RPMI8226 (cell line): Measurements from ENCODE around the gene CC2D2A.

Experiments used
- DNase-seq: peaks from one replicate; pipeline ENCODE4 v3.0.0-alpha.2; 2015

The CC2D2A gene

GRCh38 chr4:15521442-15522039 lies 51.9 kb downstream of the CC2D2A start:
- no peak for DNase-seq

DNA sequence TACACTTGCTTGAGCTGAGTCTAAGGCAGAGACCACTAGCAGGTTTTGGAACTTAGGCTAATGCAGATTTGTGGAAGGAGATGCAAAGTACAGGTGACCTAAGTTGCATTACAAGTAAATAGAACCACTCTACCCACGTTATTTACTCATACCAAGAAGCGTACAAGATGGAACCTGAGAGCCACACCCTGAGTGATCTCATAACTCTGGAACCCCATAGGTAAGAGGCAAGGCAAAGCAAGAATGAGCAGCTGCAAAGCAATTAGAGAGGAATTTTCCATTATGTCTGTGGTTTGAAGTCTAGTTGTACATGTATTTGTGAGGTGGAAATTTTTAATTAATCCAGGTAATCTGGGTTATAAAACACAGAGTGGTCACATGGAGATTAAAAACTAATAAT lies 55.4 kb downstream of the CC2D2A start:
- no peak for DNase-seq

DNA sequence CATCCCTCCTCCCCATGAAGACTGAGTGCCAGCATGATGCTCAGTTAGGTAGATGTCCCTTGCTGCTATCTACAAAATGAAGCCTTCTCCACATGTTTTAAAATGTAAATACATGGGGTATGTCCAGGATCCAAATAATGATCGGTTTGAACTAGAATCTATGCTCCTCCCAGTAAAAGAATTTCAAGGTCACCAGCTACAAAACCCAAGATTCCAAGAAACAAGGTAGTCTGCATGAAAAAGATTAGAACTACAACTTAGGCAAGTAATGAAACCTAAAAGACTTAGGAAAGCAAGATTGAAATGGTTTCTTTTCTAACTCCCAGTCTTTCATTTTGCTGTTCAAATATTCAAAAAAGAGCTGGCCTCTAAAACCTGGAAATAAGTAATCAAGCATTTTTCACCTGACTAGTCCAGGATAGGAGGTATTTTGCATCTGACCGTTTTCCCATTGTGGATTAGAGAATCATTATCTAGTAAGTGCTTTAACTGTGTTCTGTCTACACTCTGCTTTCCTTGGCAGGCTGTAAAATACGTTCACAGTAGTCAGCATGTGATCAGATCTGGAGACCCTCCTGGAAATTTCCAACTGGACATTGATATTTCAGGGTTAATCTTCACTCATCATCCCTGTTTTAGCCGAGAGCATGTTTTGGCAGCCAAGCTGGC lies 57.4 kb downstream of the CC2D2A start:
- no peak for DNase-seq

GRCh38 chr4:15531792-15532191 lies 62.1 kb downstream of the CC2D2A start:
- DNase-seq = no peak

GRCh38 chr4:15533817-15534216 lies 64.1 kb downstream of the CC2D2A start:
- no peak for DNase-seq

DNA sequence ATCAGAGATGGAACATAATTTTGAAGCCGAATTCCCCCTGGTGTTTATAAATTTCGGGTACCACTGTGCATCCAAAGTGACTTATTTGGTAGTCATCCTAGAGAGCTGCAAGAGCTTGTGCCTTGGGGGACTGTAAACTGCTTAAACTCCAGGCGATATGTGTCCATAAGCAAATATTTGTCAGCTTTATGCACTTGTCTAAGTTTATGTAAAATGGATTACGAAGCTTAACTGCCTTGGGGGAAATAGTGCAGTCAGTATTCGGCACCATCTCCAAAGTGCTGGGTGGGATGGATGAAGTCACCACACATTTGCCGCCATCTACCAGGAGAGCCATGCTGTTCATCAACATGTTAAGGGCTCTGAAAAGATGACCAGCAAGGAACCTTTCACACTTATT lies 65.9 kb downstream of the CC2D2A start:
- DNase-seq = no peak

DNA sequence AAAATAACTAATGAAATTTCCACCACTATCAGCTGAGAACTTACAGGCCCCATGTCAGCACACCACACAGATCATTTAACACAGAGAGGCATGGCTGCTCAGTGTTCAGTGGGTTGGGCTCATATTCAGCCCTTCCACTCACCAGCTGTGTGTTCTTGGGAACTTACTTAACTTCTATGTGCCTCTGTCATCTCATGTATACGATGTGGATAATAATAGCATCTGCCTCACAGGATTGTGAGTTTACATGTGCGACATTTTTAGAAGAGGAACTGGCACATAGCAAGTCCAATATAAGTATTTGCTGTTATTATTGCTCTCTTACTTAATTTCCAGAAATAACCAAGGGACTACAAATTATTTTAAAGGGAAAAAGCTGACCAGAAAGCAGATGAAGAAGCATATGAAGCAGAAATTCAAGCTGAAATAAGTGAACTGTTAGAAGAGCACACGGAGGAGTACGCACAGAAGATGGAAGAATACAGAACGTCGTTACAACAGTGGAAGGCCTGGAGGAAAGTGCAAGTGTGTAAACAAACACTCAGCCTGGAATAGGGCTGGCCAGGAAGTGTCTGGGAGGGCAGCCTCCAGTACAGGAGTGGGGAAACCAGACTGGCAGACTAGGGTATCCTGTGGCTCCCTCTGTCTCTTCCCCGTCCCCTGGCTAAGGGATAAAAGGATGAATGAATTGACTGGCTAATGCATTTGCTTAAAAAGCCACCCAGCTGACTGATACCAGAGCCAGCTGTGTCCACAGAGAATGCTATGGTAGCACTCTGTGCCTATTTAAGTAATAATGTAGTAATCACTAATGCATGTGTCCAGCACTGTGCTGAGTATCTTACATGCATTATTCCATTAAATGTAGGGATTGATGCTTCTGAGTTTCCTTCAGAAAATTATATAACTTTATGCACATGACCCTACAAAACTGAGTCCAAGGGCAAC lies 67.1 kb downstream of the CC2D2A start:
- no peak for DNase-seq

DNA sequence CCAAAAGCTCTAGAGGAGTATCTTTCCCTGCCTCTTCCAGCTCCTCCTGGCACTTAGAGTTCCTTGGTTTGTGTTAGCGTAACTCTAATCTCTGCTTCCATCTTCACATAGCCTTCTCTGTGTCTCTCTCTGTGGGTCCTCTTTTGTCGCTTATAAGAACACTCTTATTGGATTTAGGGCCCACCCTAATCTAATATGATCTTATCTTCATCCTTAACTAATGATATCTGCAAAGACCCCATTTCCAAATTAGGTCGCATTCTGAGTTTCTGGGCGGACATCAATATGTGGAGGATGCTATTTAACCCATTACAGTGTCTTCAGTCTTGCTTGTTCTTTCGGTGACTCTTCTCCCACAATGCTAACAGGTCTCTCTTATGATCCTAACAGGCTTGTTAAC lies 72.3 kb downstream of the CC2D2A start:
- no peak for DNase-seq

- DNase-seq = no peak
Measured at GRCh38 chr4:15542760-15543159, 73.1 kb downstream of the CC2D2A start.

DNA sequence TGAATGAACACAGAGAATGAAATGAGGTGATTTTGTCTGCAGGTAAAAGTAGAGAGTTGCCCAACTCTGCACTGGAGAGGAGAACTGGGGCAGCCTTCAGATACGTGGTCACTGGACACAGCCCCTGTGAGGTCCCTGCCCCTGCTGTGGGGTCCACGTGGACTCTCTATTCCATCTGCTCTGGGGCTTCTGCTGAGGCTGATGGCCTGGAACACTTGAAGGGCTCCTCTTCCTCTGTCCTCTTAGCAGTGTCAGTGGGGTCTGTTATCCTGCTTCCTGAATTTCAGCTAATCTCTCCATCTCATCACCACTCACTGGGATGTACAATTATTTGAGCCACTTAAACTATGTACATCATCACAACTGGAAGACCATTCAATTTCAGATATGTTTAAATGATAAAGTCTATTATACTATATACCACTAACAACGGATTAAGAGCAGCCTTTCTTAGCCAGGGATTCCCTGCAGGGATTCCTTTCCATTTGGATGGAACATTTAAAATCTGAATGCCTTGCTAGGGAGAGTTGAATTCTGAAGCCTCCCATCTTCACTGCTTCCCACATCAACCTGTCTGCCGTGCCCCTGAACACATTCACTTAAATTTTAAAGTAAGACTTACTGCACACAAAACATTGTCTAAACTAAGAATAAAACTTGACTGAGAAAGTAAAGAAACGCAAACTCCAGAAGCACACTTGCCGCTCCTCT lies 74.0 kb downstream of the CC2D2A start:
- DNase-seq = no peak

- DNase-seq = no peak
Measured at GRCh38 chr4:15544248-15544729, 74.6 kb downstream of the CC2D2A start.

GRCh38 chr4:15545371-15545770 lies 75.7 kb downstream of the CC2D2A start:
- DNase-seq = no peak

- no peak for DNase-seq
Measured at GRCh38 chr4:15547392-15547791, 77.7 kb downstream of the CC2D2A start.

DNA sequence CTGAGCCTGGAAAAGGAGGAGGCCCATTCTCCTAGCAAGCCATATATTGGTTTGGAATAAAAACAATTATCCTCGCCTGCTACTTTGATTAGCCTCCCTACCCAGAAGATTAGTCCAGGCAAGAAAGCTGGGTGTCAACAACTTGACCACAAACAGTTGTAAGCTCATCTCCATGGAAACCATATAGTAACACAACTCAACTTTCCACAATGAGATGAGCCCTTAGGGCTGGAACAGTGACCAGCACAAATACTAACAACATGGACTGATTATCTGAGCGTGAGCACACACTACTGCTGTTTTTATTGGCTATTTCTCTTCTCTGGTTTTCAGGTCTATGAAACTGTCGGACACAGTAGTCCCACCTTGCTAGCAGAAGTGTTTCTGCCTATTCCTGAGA lies 80.8 kb downstream of the CC2D2A start:
- no peak for DNase-seq

GRCh38 chr4:15551740-15552446 lies 82.2 kb downstream of the CC2D2A start:
- DNase-seq = no peak

DNA sequence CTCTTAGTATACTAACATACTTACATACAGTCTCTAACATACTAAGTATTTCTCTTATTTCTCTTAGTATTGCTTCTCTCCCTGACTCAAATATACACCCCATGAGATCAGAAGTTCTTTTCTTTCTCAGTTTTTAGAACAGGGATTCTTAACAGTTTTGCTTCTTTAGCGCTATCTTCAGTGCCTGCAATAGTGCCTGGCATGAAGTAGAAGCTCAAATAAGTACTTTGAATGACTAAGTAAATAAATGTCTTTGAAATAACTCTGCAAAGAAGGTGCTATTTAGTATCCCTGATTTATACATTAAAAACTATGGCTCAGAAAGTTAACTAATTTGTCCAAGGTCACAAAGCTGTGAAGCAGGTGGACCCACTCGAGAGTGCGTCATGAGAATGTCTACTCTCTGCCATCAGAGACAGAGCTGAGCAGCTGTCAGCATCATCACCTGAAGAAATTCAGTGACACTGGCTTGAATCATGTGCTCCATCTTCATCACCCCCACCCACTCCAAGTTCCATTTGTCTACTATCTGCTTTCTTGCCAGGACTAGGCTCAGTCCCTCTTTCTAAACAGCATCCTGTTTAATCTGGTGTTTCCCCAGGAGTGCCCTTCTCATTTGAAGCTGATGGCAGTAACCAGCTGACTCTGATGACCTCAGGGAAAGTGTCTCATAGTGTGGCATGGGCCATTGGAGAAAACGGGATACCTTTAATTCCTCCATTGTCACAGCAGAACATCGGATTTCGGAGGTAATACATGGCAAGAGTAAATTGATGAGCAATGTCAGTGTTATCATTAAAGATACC lies 83.1 kb downstream of the CC2D2A start:
- no peak for DNase-seq

GRCh38 chr4:15556511-15557092 lies 86.9 kb downstream of the CC2D2A start:
- DNase-seq = no peak

DNA sequence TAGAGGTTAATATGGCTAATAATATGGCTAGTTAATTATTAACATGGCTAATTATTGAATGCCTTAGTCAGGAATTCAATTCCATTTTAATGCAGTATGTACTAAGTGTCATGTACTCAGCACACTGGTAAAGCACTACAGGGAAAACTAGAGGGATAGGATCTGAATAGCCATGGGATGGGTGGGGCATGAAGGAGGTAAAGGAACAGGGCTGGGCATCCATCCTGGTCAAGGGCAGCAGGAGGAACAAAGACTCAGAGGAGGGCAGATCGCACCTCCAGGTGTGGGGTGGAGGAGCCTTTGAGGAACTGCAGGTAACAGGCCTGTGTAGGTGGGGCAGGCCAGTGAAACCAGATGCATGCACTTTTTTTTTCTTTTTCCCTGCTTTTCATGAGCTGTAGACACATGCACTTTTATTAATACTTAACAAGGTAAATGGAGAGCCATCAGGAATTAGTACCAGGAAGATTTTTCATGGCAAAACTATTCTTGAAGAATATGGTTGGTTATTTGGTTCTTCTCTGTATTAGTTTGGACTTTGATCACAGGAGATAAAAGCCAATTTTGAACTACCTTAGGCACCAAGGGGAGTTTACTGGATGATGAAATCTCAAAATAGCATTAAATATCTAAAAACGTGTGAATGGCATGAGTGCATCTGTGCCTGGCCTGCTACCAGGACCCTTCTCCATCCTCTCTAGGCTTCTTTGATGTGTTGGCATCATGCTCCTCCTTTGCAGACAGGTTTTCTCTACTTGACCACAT lies 88.3 kb downstream of the CC2D2A start:
- no peak for DNase-seq

GRCh38 chr4:15558561-15558960 lies 88.9 kb downstream of the CC2D2A start:
- no peak for DNase-seq

DNA sequence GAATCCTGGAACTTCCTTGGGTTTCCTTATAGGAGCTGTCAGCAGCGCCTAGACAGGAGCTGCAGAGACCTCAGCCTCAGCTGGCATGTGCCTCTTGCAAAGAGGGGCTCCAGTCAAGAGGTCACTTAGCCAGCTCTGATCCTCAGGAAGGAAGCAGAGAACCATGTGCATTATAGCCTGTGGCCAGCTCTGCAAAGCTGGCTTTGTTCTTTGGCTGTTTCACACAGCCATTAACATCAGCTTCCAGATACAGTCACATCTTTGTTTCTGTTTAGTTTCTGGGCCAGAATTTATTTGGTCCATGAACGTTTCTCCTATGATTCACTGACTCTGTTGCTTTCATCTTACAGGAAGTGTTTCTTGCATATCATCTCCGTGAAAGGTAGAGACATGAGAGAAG lies 92.4 kb downstream of the CC2D2A start:
- DNase-seq = no peak
